Activated CD8-positive, alpha-beta T cell treated with anti-CD3 and anti-CD28 coated beads, Interleukin-2, amount 10 ng/mL, durations not matched to agents 7 days and 5 days (primary cell): Measurements from ENCODE around the gene MAS1. TPM values are rescaled to one million over a fixed set of nuclear protein-coding genes. Genes with fewer than 3 reads are reported as not detected.
"Not testable (repeated sequence)": the region's sequence is repeated elsewhere in the genome, so short reads cannot be mapped to it uniquely, and the experiment has no call there.

Source experiments
- ATAC-seq: fragments of 150-1000 bp; cut with Tn5 transposase; one replicate; pipeline ENCODE4 v1.10.0; 2021; ENCODE audit warnings: moderate library complexity
- CTCF ChIA-PET: fragments of 350-600 bp; sonication (Branson Sonifier 250); formaldehyde crosslinking; loops from one replicate; lab custom pipeline; 2021; ENCODE audit warnings: antibody characterized with exemption; lab: Charles Lee
- POLR2A ChIA-PET: fragments of 350-600 bp; sonication (Branson Sonifier 250); formaldehyde crosslinking; loops from one replicate; lab custom pipeline; 2021; ENCODE audit warnings: antibody characterized with exemption; lab: Charles Lee
- DNase-seq: peaks from one replicate; pipeline ENCODE4 v3.0.0-alpha.2; 2020
- H3K27ac Mint-ChIP-seq: one replicate; pipeline ENCODE4 v1.8.0; 2021; ENCODE audit warnings: mild to moderate bottlenecking, mixed read lengths
- H3K27me3 Mint-ChIP-seq: one replicate; pipeline ENCODE4 v1.8.0; 2021; ENCODE audit warnings: low read depth, mixed read lengths
- H3K36me3 Mint-ChIP-seq: one replicate; pipeline ENCODE4 v1.8.0; 2021; ENCODE audit warnings: low read depth, mixed read lengths
- H3K4me1 Mint-ChIP-seq: one replicate; pipeline ENCODE4 v1.8.0; 2021; ENCODE audit warnings: low read depth, mixed read lengths
- H3K4me3 Mint-ChIP-seq: one replicate; pipeline ENCODE4 v1.8.0; 2021; ENCODE audit warnings: mild to moderate bottlenecking, mixed read lengths
- H3K9me3 Mint-ChIP-seq: one replicate; pipeline ENCODE4 v1.8.0; 2022; ENCODE audit warnings: mixed read lengths; ENCODE audit not compliant: insufficient read depth
- total RNA-seq, 2 experiments: library from RNA; stranded (reverse); gene quantifications; one replicate each; pipeline ENCODE4 v1.2.3, GENCODE V29; 2021

MAS1 gene
- total RNA-seq: not detected

DNA sequence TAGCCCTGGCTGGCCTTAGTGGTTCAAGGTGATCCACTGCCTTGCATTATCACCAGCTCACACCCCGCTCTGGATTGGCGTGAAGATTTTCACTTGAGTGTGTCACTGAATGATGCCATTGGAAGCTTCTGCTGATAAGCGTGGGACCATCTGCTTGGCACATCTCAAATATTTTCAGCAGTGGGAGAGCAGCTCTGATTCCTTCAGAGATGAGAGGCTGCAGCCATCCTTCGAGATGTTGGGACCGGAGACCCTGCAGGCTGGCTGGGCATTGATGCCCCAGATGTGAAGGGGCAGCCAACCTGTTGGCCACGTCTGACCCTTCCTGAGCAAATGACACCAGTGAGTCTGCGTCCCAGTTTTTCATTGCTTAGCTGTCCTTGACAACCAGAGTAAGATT is at the start of gene MAS1:
Gene MAS1, plus strand, starts transcription at position 197 of the 400 bp plus-strand sequence. CDS start 15,968 bp downstream, outside the sequence.
- Mint-ChIP-seq H3K4me3 (no peak within 1 kb of the TSS), H3K27me3 (peaks cover 43% of the 10 kb centered on the region), H3K36me3 (no peaks in the 10 kb centered on the region), H3K27ac (no peak within 1 kb of the TSS), H3K9me3 (no peaks in the 10 kb centered on the region), H3K4me1 (no peaks in the 10 kb centered on the region)
- ATAC-seq: no peak
- no peak for DNase-seq
- ChIA-PET POLR2A (no interaction called here), CTCF (interaction anchor here (1.6 kb wide), 1 partner anchor 27 kb away, joined by 4 read pairs; no protein-coding TSS in a partner anchor)

DNA sequence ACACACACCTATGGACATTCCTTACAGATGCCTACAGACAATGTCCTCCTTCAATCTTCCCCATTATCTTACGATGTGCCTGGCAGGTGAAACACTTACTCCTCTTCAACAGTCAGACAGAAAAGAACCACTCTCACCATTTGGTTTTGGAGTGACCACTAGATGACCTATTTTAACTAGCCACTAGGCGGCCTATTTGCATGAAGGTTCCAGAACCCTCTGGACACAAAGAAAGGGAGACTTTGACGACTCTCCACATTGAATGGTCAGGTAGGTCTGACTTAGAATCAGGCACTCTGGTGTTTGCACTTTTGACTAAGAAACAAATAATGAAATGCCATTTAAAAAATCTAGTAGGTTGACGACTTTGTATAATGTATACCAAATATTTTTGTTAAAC is 48.8 kb upstream of the MAS1 start:
- no peak for DNase-seq

DNA sequence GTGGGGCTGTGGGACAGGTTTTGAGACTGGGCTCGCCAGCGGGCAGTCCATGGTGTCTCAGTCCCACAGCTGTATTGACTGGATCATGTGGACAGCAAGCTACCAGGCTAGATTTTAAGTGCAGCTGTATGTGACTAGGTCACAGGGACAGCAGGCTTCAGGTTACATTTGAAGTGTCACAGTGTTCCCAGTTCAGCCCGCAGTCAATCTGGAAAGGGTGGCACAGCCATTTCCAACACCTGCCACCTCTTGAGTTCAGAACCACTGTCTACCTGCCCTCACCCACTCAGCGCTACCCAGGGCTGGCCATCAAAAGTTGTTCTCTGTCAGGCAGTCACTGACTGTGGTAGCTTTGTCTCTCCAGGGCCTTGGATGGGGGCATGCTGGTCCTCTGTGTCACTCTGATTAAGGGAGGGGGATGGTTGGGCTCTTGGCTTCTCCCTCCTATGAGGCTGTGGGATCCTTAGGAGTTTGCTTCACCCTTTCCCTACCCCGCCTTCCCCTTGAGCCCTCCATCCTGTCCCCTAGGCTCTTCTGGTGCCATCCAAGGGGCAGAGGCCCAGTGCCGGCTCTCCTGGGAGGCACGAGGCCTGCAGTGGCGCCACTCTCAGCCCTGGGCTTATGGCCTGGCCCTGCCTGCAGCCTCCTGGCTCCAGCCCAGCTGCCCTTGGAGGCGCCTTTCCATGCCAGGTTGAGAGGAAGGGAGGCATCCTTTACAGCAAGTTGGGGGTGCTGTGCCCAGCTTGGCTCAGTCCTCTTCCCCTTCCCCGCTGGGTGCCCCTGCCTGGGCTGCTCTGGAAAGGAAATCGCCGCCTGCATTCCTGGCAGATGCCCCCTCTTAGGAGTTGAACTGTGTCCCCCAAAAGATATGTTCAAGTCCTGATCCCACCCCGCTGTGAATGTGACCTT is 45.8 kb upstream of the MAS1 start:
- peaks cover 8% of the 10 kb centered on the region for H3K4me1 Mint-ChIP-seq
- peaks cover 2% of the 10 kb centered on the region for H3K36me3 Mint-ChIP-seq
- ChIA-PET POLR2A (no interaction called here), CTCF (interaction anchor here (1.7 kb wide), 1 partner anchor 12 kb away, joined by 5 read pairs; no protein-coding TSS in a partner anchor)
- H3K9me3 Mint-ChIP-seq: peaks cover 7% of the 10 kb centered on the region
- H3K27me3 Mint-ChIP-seq: peaks cover 2% of the 10 kb centered on the region
- no peak overlapping the region for H3K27ac Mint-ChIP-seq
- DNase-seq: no peak
- H3K4me3 Mint-ChIP-seq: no peak overlapping the region
- ATAC-seq: no peak

More for the DNA sequence above, 48.8 kb upstream of the MAS1 start:
- Mint-ChIP-seq H3K9me3 (no peaks in the 10 kb centered on the region), H3K4me3 (no peak overlapping the region), H3K27me3 (peaks cover 5% of the 10 kb centered on the region), H3K36me3 (no peaks in the 10 kb centered on the region), H3K4me1 (peaks cover 5% of the 10 kb centered on the region), H3K27ac (no peak overlapping the region)
- CTCF ChIA-PET: no interaction called here
- POLR2A ChIA-PET: no interaction called here
- no peak for ATAC-seq

DNA sequence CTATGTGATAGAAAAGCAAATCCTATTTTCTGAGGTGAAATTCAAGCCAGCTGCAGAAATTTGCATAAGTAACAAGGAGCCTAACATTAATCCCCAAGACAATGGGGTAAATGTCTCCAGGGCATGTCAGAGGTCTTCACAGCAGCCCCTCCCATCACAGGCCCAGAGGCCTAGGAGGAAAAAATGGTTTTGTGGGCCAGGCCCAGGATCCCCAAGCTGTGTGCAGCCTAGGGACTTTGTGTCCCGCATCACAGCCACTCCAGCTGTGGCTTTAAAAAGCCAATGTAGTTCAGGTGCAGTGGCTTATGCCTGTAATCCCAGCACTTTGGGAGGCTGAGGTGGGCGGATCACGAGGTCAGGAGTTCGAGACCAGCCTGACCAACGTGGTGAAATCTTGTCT is 42.2 kb upstream of the MAS1 start:
- H3K4me1 Mint-ChIP-seq, ATAC-seq, POLR2A ChIA-PET, H3K4me3 Mint-ChIP-seq, H3K27ac Mint-ChIP-seq, H3K27me3 Mint-ChIP-seq, H3K36me3 Mint-ChIP-seq, H3K9me3 Mint-ChIP-seq, DNase-seq, CTCF ChIA-PET: not testable (repeated sequence)

DNA sequence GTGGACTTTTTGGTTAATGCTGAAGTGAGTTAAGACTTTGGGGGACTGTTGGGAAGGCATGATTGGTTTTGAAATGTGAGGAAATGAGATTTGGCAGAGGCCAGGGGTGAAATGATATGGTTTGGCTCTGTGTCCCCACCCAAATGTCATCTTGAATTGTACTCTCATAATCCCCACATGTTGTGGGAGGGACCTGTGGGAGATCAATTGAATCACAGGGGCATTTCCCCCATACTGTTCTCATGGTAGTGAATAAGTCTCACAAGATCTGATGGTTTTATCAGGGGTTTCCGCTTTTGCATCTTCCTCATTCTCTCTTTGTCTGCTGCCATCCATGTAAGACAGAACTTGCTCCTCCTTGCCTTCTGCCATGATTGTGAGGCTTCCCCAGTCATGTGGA is 40.9 kb upstream of the MAS1 start:
- H3K27me3 Mint-ChIP-seq, DNase-seq, H3K4me3 Mint-ChIP-seq, H3K9me3 Mint-ChIP-seq, H3K27ac Mint-ChIP-seq, CTCF ChIA-PET, H3K36me3 Mint-ChIP-seq, ATAC-seq, H3K4me1 Mint-ChIP-seq, POLR2A ChIA-PET: not testable (repeated sequence)

DNA sequence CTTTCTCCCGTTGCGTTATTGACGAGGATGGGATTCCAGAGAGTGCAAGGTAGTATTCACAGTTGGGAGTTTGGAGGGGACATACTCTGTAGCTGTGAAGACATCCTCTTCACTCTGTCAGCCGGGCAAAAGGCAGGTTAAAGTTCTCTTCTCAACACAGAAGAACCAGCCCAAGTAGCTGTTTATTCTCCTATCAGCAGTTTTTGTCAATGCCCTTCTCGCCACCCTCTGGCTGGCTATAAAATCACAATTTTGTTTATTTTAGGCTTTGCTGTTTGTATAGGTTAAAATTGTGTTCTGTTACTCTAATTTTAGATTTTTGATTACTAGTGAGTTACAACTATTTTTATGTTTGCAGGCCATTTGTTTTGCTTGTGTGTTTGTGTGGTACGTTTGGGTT is 37.9 kb upstream of the MAS1 start:
- no peak overlapping the region for H3K4me3 Mint-ChIP-seq

DNA sequence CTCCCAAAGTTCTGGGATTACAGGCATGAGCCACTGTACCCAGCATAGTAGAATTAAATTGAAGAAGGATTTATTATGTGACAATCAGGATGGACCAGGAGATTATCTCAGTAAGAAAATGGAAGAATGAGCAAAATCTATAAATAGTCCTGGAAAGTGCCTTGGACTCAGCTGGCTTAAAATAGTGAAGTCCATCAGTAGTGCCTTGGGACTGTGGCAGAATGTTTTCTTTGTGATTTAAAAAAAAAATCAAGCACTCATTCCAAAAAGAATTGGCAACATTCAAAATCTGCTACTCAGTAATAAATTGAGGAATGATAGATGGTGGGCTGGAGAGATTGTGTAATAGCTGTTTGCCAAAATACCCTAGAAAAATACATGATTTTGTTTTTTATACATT is 37.0 kb upstream of the MAS1 start:
- H3K27ac Mint-ChIP-seq: no peak overlapping the region
- CTCF ChIA-PET: interaction anchor here (0.7 to 1.5 kb wide), 5 partner anchors 9 to 162 kb away, joined by 3 to 4 read pairs (median 4); partner anchors contain the start of gene ACAT2
- no peak for DNase-seq
- H3K36me3 Mint-ChIP-seq: peaks cover 2% of the 10 kb centered on the region
- POLR2A ChIA-PET: no interaction called here
- H3K4me1 Mint-ChIP-seq: peaks cover 3% of the 10 kb centered on the region
- ATAC-seq: no peak
- no peak overlapping the region for H3K4me3 Mint-ChIP-seq
- peaks cover 22% of the 10 kb centered on the region for H3K27me3 Mint-ChIP-seq
- no peaks in the 10 kb centered on the region for H3K9me3 Mint-ChIP-seq

More for the DNA sequence above, 37.9 kb upstream of the MAS1 start:
- POLR2A ChIA-PET: no interaction called here
- ATAC-seq: peak; percentile 57
- Mint-ChIP-seq H3K9me3 (peaks cover 5% of the 10 kb centered on the region), H3K27ac (no peak overlapping the region), H3K4me1 (peaks cover 3% of the 10 kb centered on the region), H3K27me3 (peaks cover 19% of the 10 kb centered on the region), H3K36me3 (peaks cover 2% of the 10 kb centered on the region)
- CTCF ChIA-PET: interaction anchor here (0.8 to 2.4 kb wide), 11 partner anchors 10 to 267 kb away, joined by 3 to 13 read pairs (median 4); partner anchors contain the start of genes ACAT2, MRPL18 and TCP1
- peak; percentile 44 for DNase-seq

DNA sequence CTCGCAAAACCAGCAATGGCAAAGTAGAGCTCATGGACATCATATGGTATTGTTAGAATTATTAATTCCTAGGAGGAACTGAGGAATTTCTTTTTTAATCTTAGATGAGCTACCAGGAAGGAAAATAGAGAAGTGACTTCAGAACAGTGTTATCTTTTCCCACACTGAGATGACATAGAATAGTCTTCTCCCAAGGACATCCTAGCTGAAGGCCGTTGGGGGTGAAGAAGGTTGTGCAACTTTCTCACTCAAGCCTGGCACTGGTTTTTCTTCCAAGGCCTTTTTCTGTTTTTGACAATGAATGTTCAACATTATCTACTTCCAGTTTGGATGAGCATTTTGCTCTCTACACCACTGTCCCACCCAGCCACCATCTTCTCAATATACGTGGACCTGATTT is 35.8 kb upstream of the MAS1 start:
- ChIA-PET CTCF (interaction anchor here (0.8 to 1.1 kb wide), 3 partner anchors 64 to 135 kb away, joined by 3 read pairs; no protein-coding TSS in a partner anchor), POLR2A (no interaction called here)
- Mint-ChIP-seq H3K9me3 (no peaks in the 10 kb centered on the region), H3K27ac (no peak overlapping the region), H3K4me3 (no peak overlapping the region), H3K27me3 (peaks cover 22% of the 10 kb centered on the region), H3K36me3 (no peaks in the 10 kb centered on the region), H3K4me1 (no peaks in the 10 kb centered on the region)
- DNase-seq (no peak), ATAC-seq (no peak)

DNA sequence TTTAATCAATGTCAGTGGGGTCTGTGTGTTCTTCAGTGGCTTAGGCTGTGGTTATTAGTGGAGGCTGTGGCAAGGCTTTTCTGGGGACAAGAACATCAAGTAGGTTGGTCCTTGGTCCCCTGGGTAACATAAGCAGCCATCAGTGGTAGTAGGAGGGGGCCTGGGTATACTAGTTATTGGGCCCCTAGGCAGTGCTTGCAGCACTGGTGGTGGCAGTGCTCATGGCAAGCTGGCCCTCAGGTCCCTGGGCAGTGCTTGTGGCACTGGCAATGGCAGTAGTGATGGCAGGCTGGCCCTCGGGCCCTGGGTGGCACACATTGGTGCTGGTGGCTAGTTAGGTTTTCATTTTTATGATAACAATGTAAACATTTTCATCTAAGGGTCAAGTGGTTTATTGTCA is 32.5 kb upstream of the MAS1 start:
- H3K27me3 Mint-ChIP-seq: peaks cover 23% of the 10 kb centered on the region
- ATAC-seq (no peak), DNase-seq (no peak)
- no peaks in the 10 kb centered on the region for H3K36me3 Mint-ChIP-seq
- H3K27ac Mint-ChIP-seq: no peak overlapping the region
- ChIA-PET CTCF (no interaction called here), POLR2A (no interaction called here)
- no peaks in the 10 kb centered on the region for H3K9me3 Mint-ChIP-seq
- peaks cover 15% of the 10 kb centered on the region for H3K4me1 Mint-ChIP-seq
- no peak overlapping the region for H3K4me3 Mint-ChIP-seq

DNA sequence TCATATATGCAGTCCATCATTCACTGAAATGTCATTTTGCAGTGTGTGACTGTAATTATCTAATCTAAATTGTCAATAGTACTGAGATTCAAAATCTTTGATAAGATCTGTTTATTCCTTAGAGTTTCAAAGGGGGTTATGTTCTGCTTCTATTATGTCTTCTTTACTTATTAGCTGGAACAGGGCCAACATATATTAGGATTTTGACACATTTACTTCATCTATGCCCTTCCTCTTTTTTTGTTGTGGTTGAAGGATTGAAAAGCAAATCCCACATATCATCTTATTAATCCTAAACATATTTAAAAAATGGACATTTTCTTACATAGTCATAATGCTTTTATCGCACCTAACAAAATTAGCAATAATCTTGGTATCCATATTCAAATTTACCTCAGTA is 30.3 kb upstream of the MAS1 start:
- POLR2A ChIA-PET: no interaction called here
- CTCF ChIA-PET: no interaction called here
- peaks cover 22% of the 10 kb centered on the region for H3K27me3 Mint-ChIP-seq
- DNase-seq (no peak), ATAC-seq (no peak)
- H3K4me3 Mint-ChIP-seq: no peak overlapping the region
- H3K9me3 Mint-ChIP-seq: no peaks in the 10 kb centered on the region
- peaks cover 15% of the 10 kb centered on the region for H3K4me1 Mint-ChIP-seq
- H3K27ac Mint-ChIP-seq: no peak overlapping the region
- H3K36me3 Mint-ChIP-seq: no peaks in the 10 kb centered on the region

DNA sequence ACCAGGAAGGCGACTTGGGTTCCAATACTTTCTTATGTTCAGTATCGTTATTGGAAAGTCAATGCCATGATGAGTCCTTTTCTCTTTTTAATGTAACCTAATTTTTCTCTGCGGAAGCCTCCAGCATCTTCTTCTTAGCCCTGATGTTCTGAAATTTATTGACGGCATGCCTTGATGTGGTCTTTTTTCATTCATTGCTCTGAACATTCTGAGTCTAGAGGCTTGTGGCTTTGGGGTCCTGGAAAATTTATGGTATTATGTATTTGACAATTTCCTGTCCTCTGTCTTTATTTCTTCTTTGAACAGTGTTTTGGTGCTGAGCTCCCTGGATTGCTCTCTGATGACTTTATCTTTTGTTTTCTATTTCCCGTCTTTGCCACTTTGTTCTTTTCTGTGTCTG is 28.7 kb upstream of the MAS1 start:
- no peak overlapping the region for H3K4me3 Mint-ChIP-seq
- POLR2A ChIA-PET: interaction anchor here (0.9 kb wide), 1 partner anchor 106 kb away, joined by 3 read pairs; no protein-coding TSS in a partner anchor
- H3K36me3 Mint-ChIP-seq: no peaks in the 10 kb centered on the region
- ATAC-seq (peak; percentile 66), DNase-seq (no peak)
- H3K27ac Mint-ChIP-seq: peak overlapping the region; percentile 13
- H3K4me1 Mint-ChIP-seq: peaks cover 15% of the 10 kb centered on the region
- peaks cover 11% of the 10 kb centered on the region for H3K27me3 Mint-ChIP-seq
- CTCF ChIA-PET: interaction anchor here (1.0 kb wide), 1 partner anchor 170 kb away, joined by 3 read pairs; no protein-coding TSS in a partner anchor
- H3K9me3 Mint-ChIP-seq: no peaks in the 10 kb centered on the region

DNA sequence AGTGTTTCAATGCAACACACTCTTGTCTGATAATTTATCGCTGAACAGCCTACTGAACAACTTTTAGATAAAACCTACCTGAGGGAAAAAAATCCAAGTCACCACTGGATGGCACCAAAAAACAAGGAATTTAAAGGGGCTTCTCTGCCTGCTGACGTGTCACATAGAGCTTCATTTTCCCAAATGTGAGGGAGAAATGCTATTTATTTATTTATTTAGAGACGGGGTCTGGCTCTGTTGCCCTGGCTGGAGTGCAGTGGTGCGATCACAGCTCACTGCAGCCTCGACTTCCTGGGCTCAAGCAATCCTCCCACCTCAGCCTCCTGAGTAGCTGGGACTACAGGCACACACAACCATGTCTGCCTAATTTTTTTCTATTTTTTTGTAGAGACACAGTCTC is 27.4 kb upstream of the MAS1 start:
- H3K36me3 Mint-ChIP-seq, H3K27me3 Mint-ChIP-seq, H3K9me3 Mint-ChIP-seq, H3K4me3 Mint-ChIP-seq, POLR2A ChIA-PET: not testable (repeated sequence)
- ATAC-seq: peak; percentile 43
- Mint-ChIP-seq H3K4me1 (peaks cover 15% of the 10 kb centered on the region), H3K27ac (peak overlapping the region; percentile 7)
- DNase-seq: peak; percentile 48
- CTCF ChIA-PET: interaction anchor here (0.7 to 1.3 kb wide), 11 partner anchors 9 to 658 kb away, joined by 3 to 5 read pairs (median 4); partner anchors contain the start of gene MAS1
